ENCODE results near the gene RPL37A. TPM values are rescaled to one million over a fixed set of nuclear protein-coding genes. Genes with fewer than 3 reads are reported as not detected.

The RPL37A gene
- polyA plus RNA-seq, 1 donor from 2014 or later = 1,655 TPM

GRCh38 chr2:216486271-216486670, 12.4 kb upstream of the RPL37A start:
- H3K4me3 ChIP-seq (ENCODE audit: low read length) = no peak overlapping the region

GRCh38 chr2:216486708-216487107, 11.9 kb upstream of the RPL37A start:
- H3K27me3 ChIP-seq (ENCODE audit: insufficient read depth, low read depth, low read length) = no peaks in the 10 kb centered on the region
- H3K9me2 ChIP-seq (ENCODE audit: insufficient read depth, low read length) = no peaks in the 10 kb centered on the region
- no peak overlapping the region for H3K27ac ChIP-seq (ENCODE audit: low read length)
- no peaks in the 10 kb centered on the region for H4K20me1 ChIP-seq (ENCODE audit: insufficient read depth)
- no peaks in the 10 kb centered on the region for H3F3A ChIP-seq (ENCODE audit: insufficient read depth, low read length, poor library complexity, severe bottlenecking)
- no peak overlapping the region for H3K4me3 ChIP-seq (ENCODE audit: low read length)
- no peak overlapping the region for H2AFZ ChIP-seq (ENCODE audit: low read depth, low read length)
- no peak overlapping the region for H3K9ac ChIP-seq (ENCODE audit: low read length)
- H3K79me2 ChIP-seq (replicated peaks; ENCODE audit: insufficient read depth, low read length) = no peaks in the 10 kb centered on the region
- no peaks in the 10 kb centered on the region for H3K9me3 ChIP-seq (ENCODE audit: low read length)
- TF ChIP-seq MXI1 (conservative IDR thresholded peaks at IDR 0.05; ENCODE audit: poor library complexity, severe bottlenecking) (no peak), EP300 (conservative IDR thresholded peaks at IDR 0.05; ENCODE audit: poor library complexity, severe bottlenecking) (no peak), REST (IDR thresholded peaks at IDR 0.05; ENCODE audit: borderline replicate concordance) (no peak), POLR2AphosphoS5 (IDR thresholded peaks at IDR 0.05) (no peak), CTCF (IDR thresholded peaks at IDR 0.05; ENCODE audit: poor library complexity, severe bottlenecking) (no peak), RAD21 (conservative IDR thresholded peaks at IDR 0.05) (no peak), TAF1 (IDR thresholded peaks at IDR 0.05; ENCODE audit: low read depth) (no peak), EZH2 (IDR thresholded peaks at IDR 0.05; ENCODE audit: borderline replicate concordance, insufficient read depth, low read length, poor library complexity, severe bottlenecking) (no peak), SMC3 (conservative IDR thresholded peaks at IDR 0.05; ENCODE audit: poor library complexity) (no peak)
- no peaks in the 10 kb centered on the region for H3K36me3 ChIP-seq (ENCODE audit: insufficient read depth, low read length)
- H3K4me2 ChIP-seq (ENCODE audit: low read length) = no peak overlapping the region

More at GRCh38 chr2:216486271-216486670, 12.4 kb upstream of the RPL37A start:
- H3K9me2 ChIP-seq (ENCODE audit: insufficient read depth, low read length) = no peaks in the 10 kb centered on the region
- no peaks in the 10 kb centered on the region for H3K79me2 ChIP-seq (replicated peaks; ENCODE audit: insufficient read depth, low read length)
- no peak for TF ChIP-seq EP300 (conservative IDR thresholded peaks at IDR 0.05; ENCODE audit: poor library complexity, severe bottlenecking)
- H3K4me2 ChIP-seq (ENCODE audit: low read length) = no peak overlapping the region
- H3F3A ChIP-seq (ENCODE audit: insufficient read depth, low read length, poor library complexity, severe bottlenecking) = no peaks in the 10 kb centered on the region
- no peak overlapping the region for H3K27ac ChIP-seq (ENCODE audit: low read length)
- no peaks in the 10 kb centered on the region for H4K20me1 ChIP-seq (ENCODE audit: insufficient read depth)
- H3K27me3 ChIP-seq (ENCODE audit: insufficient read depth, low read depth, low read length) = no peaks in the 10 kb centered on the region
- H3K9ac ChIP-seq (ENCODE audit: low read length) = no peak overlapping the region
- no peaks in the 10 kb centered on the region for H3K9me3 ChIP-seq (ENCODE audit: low read length)
- no peaks in the 10 kb centered on the region for H3K36me3 ChIP-seq (ENCODE audit: insufficient read depth, low read length)
- no peak overlapping the region for H2AFZ ChIP-seq (ENCODE audit: low read depth, low read length)

- Histone ChIP-seq H3K27ac (ENCODE audit: low read length) (no peak overlapping the region), H3K9ac (ENCODE audit: low read length) (no peak overlapping the region)
Measured at GRCh38 chr2:216490061-216490460, 8.6 kb upstream of the RPL37A start.

More at GRCh38 chr2:216490061-216490460, 8.6 kb upstream of the RPL37A start:
- no peaks in the 10 kb centered on the region for H3K27me3 ChIP-seq (ENCODE audit: insufficient read depth, low read depth, low read length)
- H3K9me3 ChIP-seq (ENCODE audit: low read length) = no peaks in the 10 kb centered on the region
- H3K9me2 ChIP-seq (ENCODE audit: insufficient read depth, low read length) = no peaks in the 10 kb centered on the region
- no peak for TF ChIP-seq TAF1 (IDR thresholded peaks at IDR 0.05; ENCODE audit: low read depth)
- no peak for TF ChIP-seq CTCF (IDR thresholded peaks at IDR 0.05; ENCODE audit: poor library complexity, severe bottlenecking)
- no peak for TF ChIP-seq POLR2AphosphoS5 (IDR thresholded peaks at IDR 0.05)
- TF ChIP-seq EP300 (conservative IDR thresholded peaks at IDR 0.05; ENCODE audit: poor library complexity, severe bottlenecking) = no peak
- TF ChIP-seq RAD21 (conservative IDR thresholded peaks at IDR 0.05) = no peak
- no peak for TF ChIP-seq EZH2 (IDR thresholded peaks at IDR 0.05; ENCODE audit: borderline replicate concordance, insufficient read depth, low read length, poor library complexity, severe bottlenecking)
- TF ChIP-seq SMC3 (conservative IDR thresholded peaks at IDR 0.05; ENCODE audit: poor library complexity) = no peak
- TF ChIP-seq REST (IDR thresholded peaks at IDR 0.05; ENCODE audit: borderline replicate concordance) = no peak
- no peak for TF ChIP-seq MXI1 (conservative IDR thresholded peaks at IDR 0.05; ENCODE audit: poor library complexity, severe bottlenecking)
- no peak overlapping the region for H3K4me2 ChIP-seq (ENCODE audit: low read length)
- H2AFZ ChIP-seq (ENCODE audit: low read depth, low read length) = no peak overlapping the region
- no peaks in the 10 kb centered on the region for H3K79me2 ChIP-seq (replicated peaks; ENCODE audit: insufficient read depth, low read length)
- no peaks in the 10 kb centered on the region for H3F3A ChIP-seq (ENCODE audit: insufficient read depth, low read length, poor library complexity, severe bottlenecking)
- H3K36me3 ChIP-seq (ENCODE audit: insufficient read depth, low read length) = no peaks in the 10 kb centered on the region
- no peak overlapping the region for H3K4me3 ChIP-seq (ENCODE audit: low read length)
- H4K20me1 ChIP-seq (ENCODE audit: insufficient read depth) = no peaks in the 10 kb centered on the region

Data from neural cell (in vitro differentiated cells).